Central memory CD4-positive, alpha-beta T cell (primary cell): ENCODE results near the gene PIR.

Source experiments
- DNase-seq: peaks from one replicate; pipeline ENCODE4 v3.0.0; 2022
- total RNA-seq, 3 experiments: gene quantifications; one replicate each; lab custom pipeline; 2026; lab: John Stamatoyannopoulos, UW

PIR gene
- total RNA-seq = 0.39 to 3.3 (median 0.65) reads per million in 3 experiments

DNA sequence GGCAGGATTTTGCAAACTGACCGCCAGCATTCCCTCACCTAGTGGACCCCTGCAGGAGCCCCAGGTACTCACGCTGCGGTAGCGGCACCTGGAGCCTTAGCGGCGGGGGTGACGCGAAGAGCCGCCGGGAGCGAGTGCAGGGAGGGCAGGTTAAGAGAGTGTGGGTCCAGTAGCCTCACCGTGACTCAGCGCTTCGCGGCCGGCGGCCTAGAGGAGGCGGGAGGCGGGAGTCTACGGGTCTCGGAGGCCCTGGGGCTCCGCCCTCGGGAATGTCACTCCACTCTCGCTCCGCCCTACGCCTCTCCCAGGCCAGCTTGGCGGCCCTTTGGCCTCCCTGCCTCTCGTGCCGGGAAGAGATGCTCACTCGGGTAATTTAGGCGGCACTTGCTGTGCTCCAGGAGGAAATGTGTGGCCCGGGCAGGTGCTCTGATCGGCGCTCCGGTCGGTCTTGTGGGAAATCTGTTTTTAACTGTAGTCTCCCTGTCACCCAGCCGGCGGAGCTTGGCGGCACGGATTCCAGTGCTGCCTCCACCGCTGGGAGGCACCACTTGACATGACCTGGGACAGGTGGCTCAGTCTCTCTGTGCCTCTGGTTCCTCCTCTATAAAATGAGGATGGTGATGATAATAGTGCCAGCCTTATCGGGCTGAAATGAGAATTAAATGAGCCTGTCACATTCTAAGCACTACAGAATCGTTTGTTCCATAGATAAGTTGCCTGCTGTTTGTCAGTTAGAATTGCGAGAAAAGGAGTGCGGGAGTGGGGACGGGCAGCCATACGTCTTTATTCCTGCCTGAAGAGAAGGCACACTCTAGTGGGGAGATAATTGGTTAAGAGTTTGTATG lies at the start of gene PIR:
TSS of gene PIR (minus strand) at position 216 of the 845 bp plus-strand sequence. CDS start 2,076 bp downstream, outside the sequence.
- DNase-seq = peak; percentile 3

DNA sequence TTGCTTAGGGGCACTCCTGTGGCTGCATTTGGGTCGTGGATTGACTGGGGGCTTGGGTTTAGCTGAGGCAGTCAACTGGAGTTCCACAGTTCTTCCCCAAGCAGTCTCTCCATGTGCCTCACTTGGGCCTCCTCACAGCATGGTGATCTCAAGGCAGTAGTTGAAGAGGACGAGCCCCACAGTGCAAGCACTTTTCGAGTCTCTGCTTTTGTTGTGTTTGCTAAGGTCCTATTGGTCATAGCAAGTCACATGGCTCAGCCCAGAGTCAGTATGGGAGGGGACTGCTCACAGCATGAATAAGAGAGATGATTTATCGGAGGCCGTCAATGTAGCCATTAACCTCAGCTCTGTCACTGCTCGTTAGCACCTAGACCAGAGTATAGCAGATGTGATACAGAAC lies 37.2 kb upstream of the PIR start:
- DNase-seq = no peak

DNA sequence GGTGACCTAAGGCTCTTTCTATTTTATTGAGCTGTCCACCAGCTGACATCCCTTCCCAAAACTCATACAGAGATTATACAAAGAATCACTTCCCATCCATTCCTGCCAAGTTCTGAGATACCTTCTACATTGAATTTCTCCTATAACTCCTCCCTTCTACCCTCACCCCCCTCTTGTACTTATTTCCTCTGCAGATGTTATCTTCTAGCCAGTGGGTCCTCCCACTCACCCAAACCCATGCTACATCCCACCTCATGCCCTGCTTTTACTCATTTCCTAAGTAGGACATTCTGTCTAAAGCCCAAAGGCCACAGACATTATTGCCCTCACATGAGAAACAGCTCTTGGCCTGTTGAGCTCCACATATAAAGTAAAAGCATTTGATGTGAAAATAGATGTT lies 36.0 kb upstream of the PIR start:
- no peak for DNase-seq

DNA sequence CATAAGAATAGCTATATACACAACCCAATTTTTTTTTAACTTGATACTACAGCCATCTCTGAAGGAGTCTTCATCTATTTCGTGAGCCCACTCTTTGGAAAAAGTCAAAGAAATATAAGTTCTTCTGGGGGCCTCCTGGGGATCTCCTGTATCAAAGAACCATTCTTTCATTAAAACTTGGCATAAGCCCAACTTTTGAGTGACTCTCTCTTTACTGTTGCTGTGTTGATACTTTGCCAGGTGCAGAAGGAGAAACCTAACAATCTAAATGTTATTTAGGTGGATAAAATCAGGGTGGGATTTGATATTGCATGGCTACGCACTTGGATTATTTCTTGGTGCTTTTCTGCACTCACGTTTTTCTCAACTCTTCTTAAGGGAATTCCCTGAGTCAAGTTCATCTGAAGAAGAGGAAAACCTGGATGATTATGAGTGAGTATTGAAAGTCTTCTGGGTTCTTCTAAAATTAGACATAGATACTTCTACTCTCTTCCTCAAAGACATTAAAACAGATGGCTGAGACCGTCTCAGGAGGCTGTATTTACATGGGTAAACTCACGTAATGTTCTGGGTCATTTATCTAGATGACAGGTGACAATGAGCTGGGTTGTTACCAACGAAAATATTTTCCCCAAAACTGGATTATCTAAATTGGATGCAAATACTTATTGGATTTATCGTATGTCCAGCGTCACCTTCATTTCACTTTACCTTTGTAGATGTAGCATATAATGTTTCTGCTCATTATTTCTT lies 32.7 kb upstream of the PIR start:
- no peak for DNase-seq

DNA sequence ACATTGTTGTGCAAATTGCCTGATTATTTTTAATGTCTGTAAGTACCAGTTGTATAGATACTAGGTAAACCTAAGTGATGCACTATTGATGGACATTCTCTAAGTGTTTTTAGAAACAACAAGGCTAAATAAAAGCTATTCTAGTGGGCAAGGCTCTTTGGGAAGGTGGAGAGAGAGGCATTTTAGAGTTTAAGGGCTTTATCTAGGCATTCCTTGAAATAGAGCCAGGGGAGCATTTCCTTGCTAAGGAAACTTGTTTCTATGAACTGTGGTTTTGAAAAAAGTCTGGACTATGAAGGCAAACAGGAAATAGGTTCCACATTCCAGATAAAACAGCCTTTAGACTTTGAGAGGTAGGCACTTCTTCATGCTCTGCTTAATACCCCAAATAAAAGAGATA lies 31.3 kb upstream of the PIR start:
- no peak for DNase-seq

DNA sequence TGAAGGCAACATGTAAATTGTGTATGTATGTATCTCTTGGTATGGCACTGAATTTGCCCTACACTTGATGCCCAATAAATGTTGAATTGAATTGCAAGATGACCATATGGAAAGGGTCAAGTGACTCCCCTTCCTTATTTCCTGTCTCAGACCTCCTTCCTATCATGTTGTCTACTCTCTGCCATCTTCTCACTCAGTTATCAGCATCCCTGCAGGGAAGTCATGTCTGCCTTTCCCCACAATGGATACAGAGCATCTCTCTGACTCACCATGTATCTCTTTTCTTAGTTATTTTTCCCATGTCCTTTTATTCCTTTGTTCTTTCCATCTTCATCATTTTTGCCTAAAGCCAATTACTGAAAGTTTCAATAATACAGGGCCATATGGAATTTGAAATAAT lies 30.0 kb upstream of the PIR start:
- DNase-seq = no peak

DNA sequence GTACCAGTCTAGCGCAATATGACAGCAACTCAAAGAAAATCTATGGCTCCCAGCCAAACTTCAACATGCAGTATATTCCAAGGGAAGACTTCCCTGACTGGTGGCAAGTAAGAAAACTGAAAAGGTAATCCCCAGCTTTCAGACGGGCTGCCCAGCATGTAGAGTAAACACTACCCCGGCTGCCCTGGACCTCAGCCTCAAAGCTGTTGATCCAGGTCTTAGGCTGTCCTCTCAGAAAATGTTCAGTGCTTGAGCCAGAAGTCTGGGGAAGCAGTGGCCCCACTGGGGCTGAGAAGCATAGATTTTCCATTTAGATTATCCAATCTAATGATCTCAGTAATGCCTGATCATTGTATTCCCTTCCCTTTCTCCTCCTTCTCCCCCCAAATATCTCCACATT lies 29.3 kb upstream of the PIR start:
- DNase-seq = no peak

DNA sequence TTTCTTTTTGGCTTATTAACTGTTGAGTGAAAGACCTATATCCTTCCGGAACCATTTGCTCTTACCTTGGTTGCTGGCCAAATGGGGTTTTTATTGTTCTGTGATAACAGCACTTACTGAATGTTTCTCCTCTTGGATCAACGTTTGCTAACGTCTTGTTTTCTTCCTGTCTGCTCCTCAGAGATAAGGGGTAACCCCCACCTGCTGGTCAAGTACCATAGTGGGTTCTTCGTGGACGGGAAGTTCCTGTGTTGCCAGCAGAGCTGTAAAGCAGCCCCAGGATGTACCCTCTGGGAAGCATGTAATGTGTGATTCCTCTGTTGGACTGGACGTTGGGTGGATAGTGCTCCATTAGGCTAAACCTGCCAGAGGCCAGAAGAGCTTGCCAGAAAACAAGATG lies 22.8 kb upstream of the PIR start:
- DNase-seq = no peak

DNA sequence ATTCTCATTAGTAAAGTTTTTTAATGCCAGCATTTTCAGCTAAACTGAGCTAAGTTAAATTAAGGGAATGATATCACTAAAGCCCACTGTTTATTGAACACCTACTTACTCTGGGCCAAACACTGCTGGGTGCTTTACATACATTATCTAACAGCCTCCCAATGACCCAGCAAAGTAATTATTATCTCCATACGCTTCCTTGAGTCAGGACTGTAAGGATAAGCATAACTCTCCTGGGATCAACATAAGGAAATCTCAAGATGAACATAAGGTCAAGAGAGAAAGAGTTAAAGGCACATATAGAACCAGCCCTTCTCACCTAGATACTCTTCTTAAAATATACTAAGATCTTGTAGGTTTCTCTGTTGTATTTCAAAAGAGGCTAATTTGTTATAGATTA lies 21.1 kb upstream of the PIR start:
- no peak for DNase-seq

DNA sequence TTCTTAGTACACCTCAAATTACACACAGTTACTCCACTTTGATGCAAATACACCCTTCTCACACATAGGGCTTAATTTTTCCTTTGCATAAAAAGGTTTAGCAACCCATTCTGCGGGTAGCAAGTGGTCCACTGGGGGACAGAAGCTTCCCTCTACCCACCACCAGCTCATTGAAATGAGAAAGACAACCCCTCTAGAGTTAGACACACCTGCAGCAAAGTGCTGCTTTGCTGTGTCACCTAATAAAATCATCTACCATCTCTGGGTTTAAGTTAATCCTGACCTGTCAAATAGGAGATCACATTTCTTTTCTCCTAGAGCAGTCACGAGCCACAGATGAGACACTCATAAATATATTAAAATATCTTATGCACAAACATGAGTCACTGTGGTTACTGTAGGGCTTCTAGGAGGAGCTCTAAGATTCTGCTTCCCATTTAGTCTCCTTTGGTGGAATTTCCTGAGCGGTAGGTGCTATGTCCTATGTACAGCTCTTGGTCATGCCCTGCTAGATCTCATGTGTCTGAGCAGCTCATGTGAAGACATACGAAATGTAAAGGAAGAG lies 19.4 kb upstream of the PIR start:
- no peak for DNase-seq

DNA sequence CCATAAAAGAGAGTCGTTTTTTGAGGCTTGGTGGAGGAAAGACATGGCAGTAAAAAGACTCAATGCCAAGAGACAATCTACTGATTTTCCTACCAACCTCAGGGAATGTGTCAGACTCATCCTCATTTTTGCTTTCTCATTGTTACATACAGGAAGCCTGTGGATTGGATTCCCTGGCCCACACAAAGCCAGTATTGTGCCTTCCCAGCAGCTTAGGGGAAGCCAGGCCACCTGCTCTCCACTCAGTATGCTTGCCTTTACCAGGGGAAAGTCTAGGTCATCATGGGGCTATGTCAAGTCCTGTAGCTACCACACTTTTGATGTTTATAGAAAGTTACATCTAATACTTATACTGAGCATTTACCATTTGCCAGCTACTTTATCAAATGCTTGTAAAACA lies 18.4 kb upstream of the PIR start:
- DNase-seq = no peak

DNA sequence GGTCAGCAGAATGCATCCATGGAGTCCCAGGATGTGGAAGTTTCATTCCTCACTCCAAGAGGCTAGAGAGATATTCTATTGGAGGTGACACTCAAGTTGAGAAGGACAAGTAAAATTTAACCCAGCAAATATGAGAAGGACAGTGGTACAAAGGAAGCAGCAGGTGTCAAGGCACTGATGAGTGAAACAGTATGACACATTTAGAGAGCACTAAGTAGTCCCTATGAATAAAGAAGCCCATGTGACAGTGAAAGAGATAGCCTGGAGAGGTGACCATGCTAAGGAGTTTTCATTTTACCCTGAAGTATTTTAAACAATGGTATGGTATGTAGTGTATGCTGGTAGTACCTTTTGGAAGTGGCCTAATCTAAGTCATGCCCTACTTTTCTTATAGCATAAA lies 16.7 kb upstream of the PIR start:
- DNase-seq = no peak

DNA sequence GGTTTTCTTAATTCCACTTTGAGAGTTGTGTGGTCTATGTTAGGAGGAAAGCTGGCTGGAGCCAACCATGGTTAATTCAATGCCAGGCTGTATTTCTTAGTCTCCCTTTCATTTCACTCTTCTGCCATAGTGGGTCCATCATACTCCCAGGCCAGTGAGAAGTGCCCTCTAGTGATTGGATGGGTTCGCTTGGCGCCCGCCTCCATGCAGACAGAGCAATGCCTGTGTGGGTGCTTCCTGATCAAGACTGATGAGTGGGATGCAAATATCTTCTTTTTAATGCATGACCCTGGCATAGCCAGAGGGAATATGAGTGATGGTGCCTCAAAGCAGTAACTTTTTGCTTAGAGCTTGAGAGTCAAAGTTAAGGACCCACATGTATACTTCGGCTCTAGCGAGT lies 13.9 kb upstream of the PIR start:
- no peak for DNase-seq

DNA sequence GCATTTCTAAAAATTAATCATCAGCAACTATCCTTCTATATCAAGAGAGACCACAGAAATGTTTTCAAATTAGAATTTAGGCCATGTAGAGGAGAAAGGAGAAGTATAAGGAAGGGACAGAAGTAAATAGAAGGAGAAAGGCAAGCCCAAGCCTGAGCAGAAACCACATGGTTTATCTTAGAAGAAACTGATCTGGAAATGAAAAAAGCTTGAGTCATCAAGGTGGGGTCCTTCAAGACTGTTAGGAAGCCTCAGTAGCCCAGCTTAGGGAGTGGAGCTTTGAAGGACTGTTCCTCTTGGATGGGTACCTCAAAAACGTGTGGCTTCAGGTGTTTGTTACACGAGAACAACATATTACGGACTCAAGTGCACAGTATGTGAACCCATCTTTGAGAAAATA lies 12.0 kb upstream of the PIR start:
- no peak for DNase-seq

DNA sequence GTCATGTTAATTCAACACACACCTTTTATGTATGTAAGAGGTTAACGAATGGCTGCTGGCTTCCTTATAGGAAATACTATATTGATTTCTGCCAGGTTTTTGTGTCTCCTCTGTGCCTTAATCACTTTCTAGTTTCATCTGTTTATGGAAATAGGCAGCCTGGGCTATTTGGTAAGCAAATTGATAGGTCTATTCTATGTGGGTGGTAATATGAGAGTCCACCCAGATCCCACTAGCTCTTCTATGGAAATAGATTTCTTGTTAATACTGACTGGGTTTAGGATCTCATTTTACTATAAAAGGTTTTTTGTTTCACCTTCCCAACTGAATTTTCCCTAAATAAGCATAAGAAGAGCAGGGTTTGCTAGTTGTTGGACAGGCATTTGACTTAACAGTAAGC lies 11.5 kb upstream of the PIR start:
- no peak for DNase-seq

DNA sequence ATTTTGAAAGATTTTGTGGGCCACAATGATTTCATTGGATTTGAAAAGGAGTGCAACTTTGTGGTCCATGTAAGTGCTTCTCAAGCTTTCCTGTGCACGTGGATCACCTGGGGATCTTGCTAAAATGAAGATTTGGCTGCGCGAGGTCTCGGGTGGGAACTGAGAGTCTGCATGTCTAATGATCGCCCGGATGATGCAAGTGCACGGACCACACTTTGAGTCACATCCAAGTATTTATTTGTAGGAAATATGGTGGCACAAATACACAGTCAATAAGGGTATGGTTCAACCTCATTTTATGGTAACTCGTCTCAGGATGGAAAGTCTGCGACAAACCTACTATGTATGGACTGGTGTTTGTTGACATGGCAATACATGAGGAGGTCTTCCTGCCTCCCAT lies 8.4 kb upstream of the PIR start:
- DNase-seq = no peak

DNA sequence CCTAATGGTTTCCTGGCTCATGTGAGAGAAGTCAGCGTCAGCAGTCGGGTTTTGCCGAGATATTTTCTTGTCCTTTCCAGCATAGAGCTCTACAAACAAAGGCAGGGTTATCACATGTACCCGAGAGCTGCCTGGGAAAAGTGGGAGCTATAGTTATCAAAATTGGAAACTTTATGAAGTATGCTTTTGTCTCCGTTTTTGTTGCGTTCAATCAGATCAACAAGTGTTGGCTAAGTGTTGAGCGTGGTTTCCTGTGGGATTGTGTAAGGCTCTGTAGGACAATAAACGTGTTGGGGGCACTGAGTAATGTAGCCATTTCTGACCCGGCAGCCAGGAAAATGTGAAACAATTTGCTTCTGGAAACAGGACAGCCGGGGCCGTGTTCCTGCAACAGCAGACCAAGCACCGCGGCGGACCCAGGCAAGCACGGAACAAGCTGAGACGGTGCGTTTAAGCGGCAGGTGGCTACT lies 7.4 kb upstream of the PIR start, which contains the start of gene BMX:
TSS of gene BMX (plus strand) at position 311 of the 470 bp plus-strand sequence. CDS start 7,547 bp downstream, outside the sequence.
- no peak for DNase-seq

DNA sequence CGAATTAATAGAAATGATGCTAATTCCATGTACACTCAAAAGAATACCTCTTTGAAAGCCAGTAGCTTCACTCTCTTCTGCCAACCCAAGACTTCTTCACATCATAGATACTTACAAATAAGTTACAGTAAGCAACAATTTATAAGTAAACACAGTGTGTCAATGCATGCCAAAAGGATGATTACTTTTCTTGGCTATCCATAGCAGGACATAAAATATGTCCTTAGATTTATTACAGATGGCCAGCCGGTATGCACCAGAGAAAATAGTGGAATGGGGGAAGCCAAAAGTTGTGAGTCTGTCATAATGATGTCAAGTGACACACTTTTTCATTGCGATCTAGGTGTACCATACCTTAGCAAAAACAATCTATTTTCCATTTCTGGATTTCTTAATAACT lies 6.8 kb upstream of the PIR start:
- DNase-seq = no peak

DNA sequence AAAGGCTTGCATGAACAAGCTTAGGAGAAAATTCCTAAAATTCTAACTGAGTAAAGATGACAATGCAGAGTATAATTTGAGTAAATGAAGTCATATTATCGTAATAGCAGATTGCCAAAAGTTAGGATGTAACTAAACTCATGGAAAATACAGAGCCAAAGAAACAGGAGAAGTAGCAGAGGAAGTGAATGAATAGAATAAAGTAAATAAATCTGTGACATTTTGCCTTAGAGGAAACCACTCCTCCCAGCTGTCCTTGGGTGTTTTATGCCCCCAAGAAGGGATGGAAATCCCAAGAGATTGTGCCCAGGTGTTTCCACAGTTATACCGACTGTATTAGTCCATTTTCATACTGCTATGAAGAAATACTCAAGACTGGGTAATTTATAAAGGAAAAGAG lies 5.6 kb upstream of the PIR start:
- DNase-seq = no peak

DNA sequence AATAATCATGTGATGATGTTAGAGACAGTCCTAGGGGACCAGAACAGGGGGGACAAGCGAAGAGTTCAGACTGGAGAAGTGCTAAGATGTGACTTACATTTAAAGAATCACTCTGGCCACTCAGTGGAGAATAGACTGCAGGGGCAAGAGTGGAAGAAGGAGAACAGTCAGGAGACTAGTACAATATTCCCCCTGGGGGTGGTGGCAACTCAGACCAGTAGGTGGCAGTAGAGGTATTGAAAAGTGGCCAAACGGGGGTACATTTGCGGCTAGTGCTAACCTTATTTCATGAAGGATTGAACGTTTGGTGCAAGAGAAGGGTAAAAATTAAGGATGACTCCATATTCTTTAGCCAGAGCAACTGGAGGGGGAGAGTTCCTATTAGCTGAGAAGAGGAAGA lies 4.7 kb upstream of the PIR start:
- DNase-seq = peak; percentile 31

DNA sequence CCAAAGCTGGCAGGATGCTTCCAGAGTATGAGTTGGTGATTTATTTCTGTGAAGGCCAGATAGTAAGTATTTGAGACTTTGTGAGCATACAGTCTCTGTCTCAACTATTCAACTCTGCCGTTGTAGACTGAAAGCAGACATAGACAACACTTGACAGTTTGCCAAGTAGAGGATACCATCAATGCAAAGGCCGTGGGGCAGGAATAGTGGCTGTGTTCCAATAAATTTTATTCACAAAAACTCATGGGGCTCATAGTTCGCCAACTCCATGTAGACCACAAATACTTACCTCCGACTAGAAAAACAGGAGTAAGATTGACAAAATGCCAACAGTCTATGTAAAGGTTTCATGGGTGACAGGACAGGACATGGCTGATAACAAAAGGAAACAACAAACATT lies 3.7 kb upstream of the PIR start:
- no peak for DNase-seq

DNA sequence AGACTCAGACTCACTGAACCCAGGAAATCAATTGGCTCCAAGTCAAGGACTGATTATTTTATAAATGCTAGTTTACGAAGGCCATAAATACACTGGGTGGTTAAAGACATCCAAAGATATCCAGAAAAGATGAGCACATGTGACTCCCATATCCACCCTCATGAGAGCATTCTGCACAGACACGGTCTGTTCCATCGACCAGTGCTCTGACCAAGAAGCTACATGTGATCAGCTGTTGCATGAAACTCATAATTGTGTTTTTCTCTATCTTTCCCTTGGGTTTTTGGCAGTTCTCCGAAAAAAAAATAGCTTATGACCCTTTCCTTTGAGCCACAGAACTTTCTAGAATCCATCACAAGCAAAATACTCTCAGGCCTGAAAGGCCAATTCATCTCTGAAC lies 2.7 kb upstream of the PIR start:
- no peak for DNase-seq

DNA sequence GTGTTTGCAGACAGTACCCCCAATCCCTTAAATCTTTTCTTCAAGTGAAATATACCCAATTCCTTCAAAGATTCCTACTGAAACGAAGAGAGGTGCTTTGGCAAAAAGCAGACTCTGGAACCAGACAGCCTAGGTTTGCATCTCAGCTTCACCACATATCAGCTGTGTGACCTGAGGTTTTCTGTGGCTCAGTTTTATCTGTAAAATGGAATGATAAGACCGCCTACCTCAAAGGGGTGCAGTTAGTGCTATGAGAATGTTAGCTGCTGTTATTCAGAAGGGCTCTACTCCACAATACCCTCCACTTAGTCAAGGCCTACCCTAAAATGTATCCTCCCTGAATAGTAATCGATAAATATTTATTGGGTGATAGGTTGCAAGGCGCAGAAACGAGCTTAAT lies 664 bp downstream of the PIR start:
- no peak for DNase-seq

DNA sequence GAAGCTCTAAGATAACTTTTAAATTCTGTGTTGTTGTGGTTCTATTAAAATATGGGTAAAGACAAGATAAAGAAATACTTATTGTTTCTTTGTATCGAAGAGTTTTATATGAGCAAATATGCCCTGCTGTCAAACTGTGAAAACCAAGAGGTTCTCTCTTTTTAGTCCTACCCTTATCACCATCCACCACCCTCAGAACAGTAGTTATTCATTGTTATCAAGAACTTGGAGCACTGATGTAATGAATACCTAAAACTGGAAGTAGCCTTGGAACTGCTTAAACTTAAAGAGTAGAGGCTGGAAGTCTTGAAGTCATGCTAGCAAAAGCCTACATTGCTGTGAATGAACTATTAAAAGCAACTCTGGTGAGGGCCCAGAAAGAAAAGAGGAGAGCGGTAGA lies 9.2 kb downstream of the PIR start:
- DNase-seq = no peak
